RWPE2 (cell line): ENCODE results near the gene RMI2.

Experiments used
- ATAC-seq: fragments of 200-7000 bp; cut with Tn5 transposase; 3 replicates; pipeline ENCODE4 v1.9.1; 2021; ENCODE audit warnings: low read depth
- DNase-seq: peaks from one replicate; pipeline ENCODE4 v3.0.0-alpha.2; 2020; ENCODE audit warnings: low spot score
- H3K27ac ChIP-seq: fragments of 450-650 bp; 2 replicates; pipeline ENCODE4 v1.5.1; 2017; ENCODE audit warnings: mild to moderate bottlenecking; ENCODE audit not compliant: poor library complexity, severe bottlenecking
- H3K27me3 ChIP-seq: fragments of 250-450 bp; sonication (Bioruptor Pico); 2 replicates; pipeline ENCODE4 v1.5.1; 2021; ENCODE audit warnings: mild to moderate bottlenecking, moderate library complexity; ENCODE audit not compliant: insufficient read depth, poor library complexity, severe bottlenecking
- H3K36me3 ChIP-seq: fragments of 250-450 bp; sonication (Bioruptor Pico); 2 replicates; pipeline ENCODE4 v1.5.1; 2020; ENCODE audit warnings: low read depth, mild to moderate bottlenecking, moderate library complexity
- H3K4me1 ChIP-seq: fragments of 250-450 bp; sonication (Bioruptor Pico); 2 replicates; pipeline ENCODE4 v1.5.1; 2021; ENCODE audit warnings: mild to moderate bottlenecking, moderate library complexity; ENCODE audit not compliant: insufficient read depth, poor library complexity, severe bottlenecking
- H3K4me3 ChIP-seq: fragments of 250-450 bp; sonication (Bioruptor Pico); 2 replicates; pipeline ENCODE4 v1.5.1; 2021; ENCODE audit warnings: mild to moderate bottlenecking, moderate library complexity; ENCODE audit not compliant: severe bottlenecking
- H3K9me3 ChIP-seq: fragments of 250-450 bp; sonication (Bioruptor Pico); 2 replicates; pipeline ENCODE4 v1.5.1; 2021; ENCODE audit warnings: mild to moderate bottlenecking, moderate library complexity; ENCODE audit not compliant: severe bottlenecking
- CTCF ChIP-seq: fragments of 450-650 bp; IDR thresholded peaks from one replicate; pipeline ENCODE4 v1.5.1; 2017; ENCODE audit warnings: mild to moderate bottlenecking, moderate library complexity; ENCODE audit not compliant: poor library complexity, severe bottlenecking

Gene RMI2

DNA sequence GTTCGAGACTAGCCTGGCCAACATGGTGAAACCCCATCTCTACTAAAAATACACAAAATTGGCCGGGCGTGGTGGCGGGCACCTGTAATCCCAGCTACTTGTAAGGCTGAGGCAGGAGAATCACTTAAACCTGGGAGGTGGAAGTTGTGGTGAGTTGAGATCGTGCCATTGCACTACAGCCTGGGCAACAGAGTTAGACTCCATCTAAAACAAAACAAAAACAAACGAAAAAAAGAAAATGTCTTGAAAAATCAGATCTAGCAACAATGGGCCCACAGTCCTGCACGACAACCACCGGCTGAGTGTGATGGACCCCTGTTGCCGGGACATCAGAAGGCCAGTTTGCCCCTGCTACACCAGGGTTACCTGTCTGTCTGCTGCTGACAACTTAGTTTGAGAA, 3.9 kb upstream of the RMI2 start:
- DNase-seq: no peak
- Histone ChIP-seq H3K9me3 (no peaks in the 10 kb centered on the region), H3K27me3 (no peaks in the 10 kb centered on the region), H3K4me1 (peaks cover 2% of the 10 kb centered on the region), H3K36me3 (no peaks in the 10 kb centered on the region), H3K4me3 (no peak overlapping the region), H3K27ac (no peak overlapping the region)
- TF ChIP-seq CTCF: no peak
- no peak for ATAC-seq

GRCh38 chr16:11342021-11342855, 3.0 kb upstream of the RMI2 start:
- H3K4me3 ChIP-seq: no peak overlapping the region

DNA sequence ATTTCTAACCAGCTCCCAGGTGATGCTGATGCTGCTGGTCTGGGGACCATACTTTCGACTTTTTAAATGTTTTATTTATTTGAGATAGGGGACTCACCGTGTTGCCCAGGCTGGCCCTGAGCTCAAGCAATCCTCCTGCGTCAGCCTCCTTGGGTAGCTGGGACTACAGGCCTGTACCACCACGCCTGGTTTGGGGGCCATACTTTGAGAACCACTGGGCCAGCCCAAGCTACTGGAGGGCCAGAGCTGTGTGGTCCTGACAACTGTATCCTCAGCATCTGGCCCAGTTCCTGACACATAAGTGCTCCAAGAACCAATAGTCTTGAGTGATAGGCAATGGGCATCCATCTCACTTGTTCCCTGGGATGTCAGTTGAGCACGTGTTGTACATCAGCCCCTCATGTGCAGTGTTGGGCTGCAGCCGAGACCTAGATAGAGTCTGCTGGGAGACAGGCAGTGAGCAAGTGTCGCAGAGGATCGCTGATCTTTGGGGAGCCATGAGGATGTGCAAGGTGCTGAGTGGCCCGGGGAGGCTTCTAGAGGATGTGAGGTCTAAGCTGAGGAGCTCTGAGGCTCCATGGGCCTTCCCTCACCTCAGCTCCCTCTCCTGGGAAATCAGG, 1.6 kb downstream of the RMI2 start:
- H3K36me3 ChIP-seq: peaks cover 18% of the 10 kb centered on the region; the same call in 1 of the 2 replicates
- peaks cover 6% of the 10 kb centered on the region for H3K4me1 ChIP-seq
- ATAC-seq: no peak
- no peak for DNase-seq
- TF ChIP-seq CTCF: no peak
- no peak overlapping the region for H3K4me3 ChIP-seq
- no peaks in the 10 kb centered on the region for H3K9me3 ChIP-seq
- no peaks in the 10 kb centered on the region for H3K27me3 ChIP-seq
- H3K27ac ChIP-seq: no peak overlapping the region

More at GRCh38 chr16:11342021-11342855, 3.0 kb upstream of the RMI2 start:
- no peak for DNase-seq
- TF ChIP-seq CTCF: no peak
- Histone ChIP-seq H3K27me3 (no peaks in the 10 kb centered on the region), H3K4me1 (peaks cover 4% of the 10 kb centered on the region), H3K27ac (no peak overlapping the region), H3K9me3 (no peaks in the 10 kb centered on the region), H3K36me3 (peaks cover 8% of the 10 kb centered on the region; the same call in 1 of the 2 replicates)
- no peak for ATAC-seq

GRCh38 chr16:11347831-11348230, 2.6 kb downstream of the RMI2 start:
- Histone ChIP-seq H3K27ac (no peak overlapping the region), H3K36me3 (peaks cover 18% of the 10 kb centered on the region), H3K4me3 (no peak overlapping the region), H3K27me3 (no peaks in the 10 kb centered on the region), H3K9me3 (no peaks in the 10 kb centered on the region), H3K4me1 (peaks cover 6% of the 10 kb centered on the region)
- no peak for DNase-seq
- ATAC-seq: no peak
- no peak for TF ChIP-seq CTCF
